ENCODE data around the gene PTPRT. TPM values are rescaled to one million over a fixed set of nuclear protein-coding genes. Genes with fewer than 3 reads are reported as not detected.

PTPRT gene
- polyA plus RNA-seq, 4 donors, result 0.07 to 0.58 (median 0.27) TPM; not detected in 1

- WGBS, 3 donors, result 20 to 23% (median 22%) methylated on average over 4 of the region's 4 CpGs
- no peaks in the 10 kb centered on the region for H3K4me1 ChIP-seq (ENCODE audit: control insufficient read depth in 3 of 3, insufficient read depth in 2 of 3, low read depth in 1 of 3, low read length in 2 of 3)
- no peaks in the 10 kb centered on the region for H3K9me3 ChIP-seq (ENCODE audit: control insufficient read depth in 2 of 2, insufficient read depth in 1 of 2, low read depth in 1 of 2, low read length in 1 of 2)
- DNase-seq (peak; percentile 22 to 28), FAIRE-seq (no peak)
- H3K36me3 ChIP-seq (ENCODE audit: control insufficient read depth in 3 of 3, insufficient read depth in 2 of 3, low read depth in 1 of 3, low read length in 3 of 3), result no peaks in the 10 kb centered on the region
- H3K27ac ChIP-seq (ENCODE audit: low read depth in 1 of 3, low read length in 2 of 3), result no peak overlapping the region
- no peak overlapping the region for H3K4me3 ChIP-seq (ENCODE audit: low read depth in 1 of 3, low read length in 3 of 3)
- no peaks in the 10 kb centered on the region for H3K27me3 ChIP-seq (ENCODE audit: control insufficient read depth in 3 of 3, insufficient read depth in 3 of 3, low read length in 3 of 3)
Observed at GRCh38 chr20:42530855-42531448, 658.8 kb downstream of the PTPRT start.

GRCh38 chr20:42530191-42530590, 659.5 kb downstream of the PTPRT start:
- DNase-seq (no peak), FAIRE-seq (no peak)
- Histone ChIP-seq H3K9me3 (ENCODE audit: control insufficient read depth in 2 of 2, insufficient read depth in 1 of 2, low read depth in 1 of 2, low read length in 1 of 2) (no peaks in the 10 kb centered on the region), H3K36me3 (ENCODE audit: control insufficient read depth in 3 of 3, insufficient read depth in 2 of 3, low read depth in 1 of 3, low read length in 3 of 3) (no peaks in the 10 kb centered on the region), H3K4me1 (ENCODE audit: control insufficient read depth in 3 of 3, insufficient read depth in 2 of 3, low read depth in 1 of 3, low read length in 2 of 3) (no peaks in the 10 kb centered on the region), H3K4me3 (ENCODE audit: low read depth in 1 of 3, low read length in 3 of 3) (no peak overlapping the region), H3K27ac (ENCODE audit: low read depth in 1 of 3, low read length in 2 of 3) (no peak overlapping the region), H3K27me3 (ENCODE audit: control insufficient read depth in 3 of 3, insufficient read depth in 3 of 3, low read length in 3 of 3) (no peaks in the 10 kb centered on the region)
- 91 to 94% (median 92%) methylated on average over 4 of the region's 4 CpGs for WGBS, 3 donors

GRCh38 chr20:42524058-42524457, 665.6 kb downstream of the PTPRT start:
- no peak overlapping the region for H3K4me3 ChIP-seq (ENCODE audit: low read depth in 1 of 3, low read length in 3 of 3)

GRCh38 chr20:42516692-42517091, 673.0 kb downstream of the PTPRT start:
- Histone ChIP-seq H3K4me3 (ENCODE audit: low read depth in 1 of 3, low read length in 3 of 3) (no peak overlapping the region), H3K27ac (ENCODE audit: low read depth in 1 of 3, low read length in 2 of 3) (no peak overlapping the region), H3K27me3 (ENCODE audit: control insufficient read depth in 3 of 3, insufficient read depth in 3 of 3, low read length in 3 of 3) (no peaks in the 10 kb centered on the region), H3K36me3 (ENCODE audit: control insufficient read depth in 3 of 3, insufficient read depth in 2 of 3, low read depth in 1 of 3, low read length in 3 of 3) (no peaks in the 10 kb centered on the region), H3K4me1 (ENCODE audit: control insufficient read depth in 3 of 3, insufficient read depth in 2 of 3, low read depth in 1 of 3, low read length in 2 of 3) (no peaks in the 10 kb centered on the region), H3K9me3 (ENCODE audit: control insufficient read depth in 2 of 2, insufficient read depth in 1 of 2, low read depth in 1 of 2, low read length in 1 of 2) (no peaks in the 10 kb centered on the region)
- no peak for DNase-seq
- 64 to 81% (median 74%) methylated on average over 3 of the region's 3 CpGs for WGBS, 3 donors
- peak; percentile 39 for FAIRE-seq

More at GRCh38 chr20:42524058-42524457, 665.6 kb downstream of the PTPRT start:
- Histone ChIP-seq H3K27me3 (ENCODE audit: control insufficient read depth in 3 of 3, insufficient read depth in 3 of 3, low read length in 3 of 3) (no peaks in the 10 kb centered on the region), H3K9me3 (ENCODE audit: control insufficient read depth in 2 of 2, insufficient read depth in 1 of 2, low read depth in 1 of 2, low read length in 1 of 2) (no peaks in the 10 kb centered on the region), H3K4me1 (ENCODE audit: control insufficient read depth in 3 of 3, insufficient read depth in 2 of 3, low read depth in 1 of 3, low read length in 2 of 3) (no peaks in the 10 kb centered on the region), H3K36me3 (ENCODE audit: control insufficient read depth in 3 of 3, insufficient read depth in 2 of 3, low read depth in 1 of 3, low read length in 3 of 3) (no peaks in the 10 kb centered on the region), H3K27ac (ENCODE audit: low read depth in 1 of 3, low read length in 2 of 3) (no peak overlapping the region)
- FAIRE-seq (no peak), DNase-seq (no peak)
- 88 to 93% (median 91%) methylated on average over 1 of the region's 1 CpG for WGBS, 3 donors

- DNase-seq (no peak), FAIRE-seq (no peak)
- Histone ChIP-seq H3K4me1 (ENCODE audit: control insufficient read depth in 3 of 3, insufficient read depth in 2 of 3, low read depth in 1 of 3, low read length in 2 of 3) (no peaks in the 10 kb centered on the region), H3K9me3 (ENCODE audit: control insufficient read depth in 2 of 2, insufficient read depth in 1 of 2, low read depth in 1 of 2, low read length in 1 of 2) (no peaks in the 10 kb centered on the region), H3K4me3 (ENCODE audit: low read depth in 1 of 3, low read length in 3 of 3) (no peak overlapping the region), H3K36me3 (ENCODE audit: control insufficient read depth in 3 of 3, insufficient read depth in 2 of 3, low read depth in 1 of 3, low read length in 3 of 3) (no peaks in the 10 kb centered on the region), H3K27ac (ENCODE audit: low read depth in 1 of 3, low read length in 2 of 3) (no peak overlapping the region), H3K27me3 (ENCODE audit: control insufficient read depth in 3 of 3, insufficient read depth in 3 of 3, low read length in 3 of 3) (peaks cover 0 to 2% (median 0%) of the 10 kb centered on the region in 3 donors)
- 72 to 82% (median 73%) methylated on average over 4 of the region's 4 CpGs for whole genome bisulfite sequencing, 3 donors
Observed at GRCh38 chr20:42510686-42511085, 679.0 kb downstream of the PTPRT start.

GRCh38 chr20:42507874-42508273, 681.8 kb downstream of the PTPRT start:
- Histone ChIP-seq H3K27me3 (ENCODE audit: control insufficient read depth in 3 of 3, insufficient read depth in 3 of 3, low read length in 3 of 3) (peaks cover 0 to 2% (median 0%) of the 10 kb centered on the region in 3 donors), H3K36me3 (ENCODE audit: control insufficient read depth in 3 of 3, insufficient read depth in 2 of 3, low read depth in 1 of 3, low read length in 3 of 3) (no peaks in the 10 kb centered on the region), H3K9me3 (ENCODE audit: control insufficient read depth in 2 of 2, insufficient read depth in 1 of 2, low read depth in 1 of 2, low read length in 1 of 2) (no peaks in the 10 kb centered on the region), H3K27ac (ENCODE audit: low read depth in 1 of 3, low read length in 2 of 3) (no peak overlapping the region), H3K4me3 (ENCODE audit: low read depth in 1 of 3, low read length in 3 of 3) (no peak overlapping the region), H3K4me1 (ENCODE audit: control insufficient read depth in 3 of 3, insufficient read depth in 2 of 3, low read depth in 1 of 3, low read length in 2 of 3) (no peaks in the 10 kb centered on the region)
- WGBS, 3 donors, result 40 to 65% (median 47%) methylated on average over 3 of the region's 3 CpGs
- no peak for FAIRE-seq
- no peak for DNase-seq

GRCh38 chr20:42506397-42506796, 683.3 kb downstream of the PTPRT start:
- FAIRE-seq (no peak), DNase-seq (no peak)
- WGBS, 3 donors, result 83 to 89% (median 87%) methylated on average over 2 of the region's 2 CpGs

GRCh38 chr20:42502591-42502990, 687.1 kb downstream of the PTPRT start:
- FAIRE-seq, result no peak
- no peaks in the 10 kb centered on the region for H3K36me3 ChIP-seq (ENCODE audit: control insufficient read depth in 3 of 3, insufficient read depth in 2 of 3, low read depth in 1 of 3, low read length in 3 of 3)

More at GRCh38 chr20:42506397-42506796, 683.3 kb downstream of the PTPRT start:
- Histone ChIP-seq H3K9me3 (ENCODE audit: control insufficient read depth in 2 of 2, insufficient read depth in 1 of 2, low read depth in 1 of 2, low read length in 1 of 2) (no peaks in the 10 kb centered on the region), H3K4me1 (ENCODE audit: control insufficient read depth in 3 of 3, insufficient read depth in 2 of 3, low read depth in 1 of 3, low read length in 2 of 3) (no peaks in the 10 kb centered on the region), H3K36me3 (ENCODE audit: control insufficient read depth in 3 of 3, insufficient read depth in 2 of 3, low read depth in 1 of 3, low read length in 3 of 3) (no peaks in the 10 kb centered on the region), H3K27ac (ENCODE audit: low read depth in 1 of 3, low read length in 2 of 3) (no peak overlapping the region), H3K4me3 (ENCODE audit: low read depth in 1 of 3, low read length in 3 of 3) (no peak overlapping the region), H3K27me3 (ENCODE audit: control insufficient read depth in 3 of 3, insufficient read depth in 3 of 3, low read length in 3 of 3) (peaks cover 0 to 2% (median 0%) of the 10 kb centered on the region in 3 donors)

GRCh38 chr20:42496595-42496994, 693.1 kb downstream of the PTPRT start:
- no peak overlapping the region for H3K27ac ChIP-seq (ENCODE audit: low read depth in 1 of 3, low read length in 2 of 3)
- WGBS, 3 donors, result 60 to 65% (median 62%) methylated on average over 5 of the region's 5 CpGs
- no peak overlapping the region for H3K4me3 ChIP-seq (ENCODE audit: low read depth in 1 of 3, low read length in 3 of 3)

More at GRCh38 chr20:42502591-42502990, 687.1 kb downstream of the PTPRT start:
- H3K4me3 ChIP-seq (ENCODE audit: low read depth in 1 of 3, low read length in 3 of 3), result no peak overlapping the region
- no peaks in the 10 kb centered on the region for H3K9me3 ChIP-seq (ENCODE audit: control insufficient read depth in 2 of 2, insufficient read depth in 1 of 2, low read depth in 1 of 2, low read length in 1 of 2)
- DNase-seq, result no peak
- H3K27me3 ChIP-seq (ENCODE audit: control insufficient read depth in 3 of 3, insufficient read depth in 3 of 3, low read length in 3 of 3), result peaks cover 0 to 2% (median 0%) of the 10 kb centered on the region in 3 donors
- no peak overlapping the region for H3K27ac ChIP-seq (ENCODE audit: low read depth in 1 of 3, low read length in 2 of 3)
- H3K4me1 ChIP-seq (ENCODE audit: control insufficient read depth in 3 of 3, insufficient read depth in 2 of 3, low read depth in 1 of 3, low read length in 2 of 3), result no peaks in the 10 kb centered on the region

More at GRCh38 chr20:42496595-42496994, 693.1 kb downstream of the PTPRT start:
- no peak for DNase-seq
- H3K27me3 ChIP-seq (ENCODE audit: control insufficient read depth in 3 of 3, insufficient read depth in 3 of 3, low read length in 3 of 3), result no peaks in the 10 kb centered on the region
- no peaks in the 10 kb centered on the region for H3K9me3 ChIP-seq (ENCODE audit: control insufficient read depth in 2 of 2, insufficient read depth in 1 of 2, low read depth in 1 of 2, low read length in 1 of 2)
- no peak for FAIRE-seq
- no peaks in the 10 kb centered on the region for H3K36me3 ChIP-seq (ENCODE audit: control insufficient read depth in 3 of 3, insufficient read depth in 2 of 3, low read depth in 1 of 3, low read length in 3 of 3)
- no peaks in the 10 kb centered on the region for H3K4me1 ChIP-seq (ENCODE audit: control insufficient read depth in 3 of 3, insufficient read depth in 2 of 3, low read depth in 1 of 3, low read length in 2 of 3)
